Urinary bladder (tissue), 4 donors: Measurements from ENCODE around the gene NKIRAS2. TPM values are rescaled to one million over a fixed set of nuclear protein-coding genes. Genes with fewer than 3 reads are reported as not detected.

ENCODE experiments used
- DNase-seq: peaks from one replicate; pipeline ENCODE4 v3.0.0-alpha.2; 2015; ENCODE audit errors: extremely low spot score
- H3K27ac ChIP-seq: one replicate; pipeline ENCODE4 v1.5.1; 2013; ENCODE audit warnings: low read depth, mild to moderate bottlenecking, moderate library complexity
- H3K36me3 ChIP-seq: one replicate; pipeline ENCODE4 v1.6.1; 2013; ENCODE audit warnings: mild to moderate bottlenecking, moderate library complexity; ENCODE audit not compliant: insufficient read depth
- H3K4me1 ChIP-seq: one replicate; pipeline ENCODE4 v1.6.1; 2013; ENCODE audit warnings: mild to moderate bottlenecking, moderate library complexity; ENCODE audit not compliant: insufficient read depth
- H3K4me3 ChIP-seq: one replicate; pipeline ENCODE4 v1.5.1; 2013; ENCODE audit warnings: low read depth, low read length
- WGBS: extraction: QIAGEN DNeasy Blood & Tissue Kit; methylation state at CpG from one replicate; pipeline ENCODE4 v1.1.7; 2013; 5-methylcytosine and 5-hydroxymethylcytosine counted together
- polyA plus RNA-seq: library from polyadenylated mRNA; stranded (reverse); fragments of 200-250 nt; gene quantifications from one replicate; pipeline ENCODE4 v1.2.3, GENCODE V29; 2013
- total RNA-seq: library from RNA; depleted of rRNA; stranded (reverse); fragments of >200 nt; gene quantifications from one replicate; pipeline ENCODE4 v1.2.3, GENCODE V29; 2014
- donor health status: healthy with polysubstance abuse.
- donor health status: healthy.

Gene NKIRAS2
- total and polyA plus RNA-seq, 2 donors: 14.4 to 52.0 TPM

GRCh38 chr17:42045719-42046118 lies 25.8 kb downstream of the NKIRAS2 start:
- Histone ChIP-seq H3K4me1 (no peaks in the 10 kb centered on the region), H3K4me3 (no peak overlapping the region), H3K36me3 (no peaks in the 10 kb centered on the region), H3K27ac (no peak overlapping the region)
- DNase-seq: no peak
- 86% methylated on average over 1 of the region's 1 CpG for WGBS

DNA sequence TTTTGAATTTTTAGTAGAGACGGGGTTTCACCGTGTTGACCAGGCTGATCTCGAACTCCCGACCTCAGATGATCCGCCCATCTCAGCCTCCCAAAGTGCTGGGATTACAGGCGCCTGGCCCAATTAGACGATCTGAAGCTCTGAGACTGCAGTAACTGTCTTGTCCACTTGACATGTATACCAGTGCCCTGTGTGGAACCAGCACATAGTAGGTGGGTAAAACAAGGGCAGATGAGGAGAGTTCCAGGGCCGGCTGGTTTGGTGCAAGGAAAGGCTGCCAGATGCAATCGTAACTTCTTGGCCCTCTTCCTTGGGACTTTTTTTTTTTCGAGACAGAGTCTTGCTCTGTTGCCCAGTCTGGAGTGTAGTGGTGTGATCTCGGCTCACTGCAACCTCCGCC lies 27.5 kb downstream of the NKIRAS2 start:
- Histone ChIP-seq H3K4me3 (no peak overlapping the region), H3K36me3 (no peaks in the 10 kb centered on the region), H3K27ac (no peak overlapping the region), H3K4me1 (no peaks in the 10 kb centered on the region)
- no peak for DNase-seq
- WGBS: 87% methylated on average over 12 of the region's 12 CpGs

DNA sequence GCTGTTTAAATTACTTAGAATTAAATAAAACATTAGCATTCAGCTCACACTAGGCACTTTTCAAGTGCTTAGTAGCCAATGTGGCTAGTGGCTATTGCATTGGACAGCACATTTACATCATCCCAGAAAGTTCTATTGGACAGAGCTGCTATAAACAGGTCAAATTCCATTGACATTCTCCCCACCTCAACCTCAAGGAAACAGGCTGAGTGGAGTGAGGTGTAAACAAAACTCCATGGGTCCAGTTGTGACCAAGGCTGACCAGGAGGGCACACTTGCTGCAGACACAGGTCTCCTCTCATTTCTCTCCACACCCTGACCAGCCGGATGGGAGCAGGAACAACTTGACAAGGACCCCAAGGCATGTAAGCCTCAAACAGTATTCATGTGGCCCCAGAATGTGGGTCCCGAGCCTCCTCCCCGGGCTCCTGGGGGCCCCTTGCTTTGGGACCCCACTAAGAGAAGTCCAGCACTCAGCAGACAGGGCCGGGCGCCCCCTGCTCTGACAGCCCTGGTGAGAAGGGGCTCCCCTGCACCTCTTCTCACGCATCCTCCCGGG lies 30.0 kb downstream of the NKIRAS2 start:
- peak overlapping the region; percentile 66 for H3K4me3 ChIP-seq
- H3K4me1 ChIP-seq: no peaks in the 10 kb centered on the region
- DNase-seq: no peak
- H3K27ac ChIP-seq: no peak overlapping the region
- WGBS: under 1% methylated on average over 7 of the region's 7 CpGs
- H3K36me3 ChIP-seq: no peaks in the 10 kb centered on the region

DNA sequence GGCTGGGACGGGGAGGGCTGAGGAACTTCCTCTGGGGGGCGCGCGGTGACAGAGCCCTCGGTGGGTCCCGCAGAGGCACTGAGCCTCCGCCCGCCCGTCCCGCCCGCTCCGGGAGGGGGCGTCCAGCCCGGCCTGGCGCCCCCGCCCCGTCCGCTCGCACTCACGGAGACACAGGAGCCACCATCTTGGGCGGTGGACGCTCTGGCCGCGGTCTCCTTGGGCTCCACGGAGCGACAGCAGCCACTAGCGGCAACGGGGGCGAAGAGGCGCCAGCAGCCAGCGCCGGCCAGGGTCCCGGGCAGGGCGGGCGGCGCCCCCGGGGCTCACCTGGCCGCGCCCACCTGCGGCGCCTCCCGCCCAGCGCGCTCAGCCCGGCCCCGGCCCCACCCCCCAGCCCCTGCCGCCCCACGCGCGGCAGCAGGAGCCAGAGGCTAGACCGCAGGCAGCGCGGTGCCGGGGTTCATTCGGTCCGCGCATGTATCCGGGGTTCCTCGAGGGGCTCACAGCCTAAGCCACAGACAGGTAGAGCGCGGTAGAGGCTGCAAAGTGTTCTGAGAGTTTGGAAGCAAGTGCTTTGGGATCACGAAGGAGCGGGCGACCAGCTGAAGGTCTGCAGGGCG lies 30.6 kb downstream of the NKIRAS2 start, which contains the start of gene C17orf113:
C17orf113 (minus strand) TSS at position 209 of the 620 bp plus-strand sequence. CDS start 7,225 bp downstream, outside the sequence.
- no peak for DNase-seq
- H3K27ac ChIP-seq: no peak within 1 kb of the TSS
- H3K36me3 ChIP-seq: no peaks in the 10 kb centered on the region
- H3K4me1 ChIP-seq: no peaks in the 10 kb centered on the region
- H3K4me3 ChIP-seq: peak within 1 kb of the TSS; percentile 66
- WGBS: under 1% methylated on average over 64 of the region's 65 CpGs

GRCh38 chr17:42051013-42051400 lies 31.1 kb downstream of the NKIRAS2 start:
- H3K4me3 ChIP-seq: peak overlapping the region; percentile 66
- H3K27ac ChIP-seq: no peak overlapping the region
- 61% methylated on average over 8 of the region's 8 CpGs for WGBS
- no peaks in the 10 kb centered on the region for H3K36me3 ChIP-seq
- no peaks in the 10 kb centered on the region for H3K4me1 ChIP-seq
- no peak for DNase-seq

- DNase-seq: no peak
- WGBS: 87% methylated on average over 7 of the region's 7 CpGs
- H3K4me1 ChIP-seq: no peaks in the 10 kb centered on the region
- H3K36me3 ChIP-seq: no peaks in the 10 kb centered on the region
- H3K4me3 ChIP-seq: no peak overlapping the region
- H3K27ac ChIP-seq: no peak overlapping the region
Observed at GRCh38 chr17:42051645-42052044, 31.8 kb downstream of the NKIRAS2 start.

DNA sequence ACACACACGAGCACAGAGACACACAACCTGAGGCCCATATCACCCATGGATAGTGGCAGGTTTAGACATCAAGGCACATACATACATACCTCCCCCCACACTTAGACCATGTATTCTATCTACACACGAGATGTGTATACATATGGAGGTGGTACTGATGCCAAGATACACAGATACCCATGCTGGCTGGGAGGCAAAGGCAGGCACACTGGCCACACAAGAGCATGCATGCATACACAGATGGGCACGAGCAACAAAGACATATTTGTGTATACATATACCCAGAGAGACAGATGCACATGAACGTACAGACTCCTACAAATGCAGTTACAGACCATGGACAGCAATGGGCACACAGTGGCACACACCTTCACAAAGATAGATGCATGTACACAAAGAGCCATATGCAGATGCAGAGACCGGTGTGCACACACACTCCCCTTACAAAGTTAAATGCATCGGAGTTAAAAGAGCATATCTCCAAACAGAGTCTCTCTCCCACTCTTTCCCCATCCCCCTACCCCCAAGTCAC lies 32.5 kb downstream of the NKIRAS2 start:
- no peaks in the 10 kb centered on the region for H3K36me3 ChIP-seq
- H3K4me3 ChIP-seq: no peak overlapping the region
- H3K4me1 ChIP-seq: no peaks in the 10 kb centered on the region
- DNase-seq: no peak
- WGBS: 75% methylated on average over 6 of the region's 6 CpGs
- H3K27ac ChIP-seq: no peak overlapping the region

- no peak for DNase-seq
- Histone ChIP-seq H3K4me1 (no peaks in the 10 kb centered on the region), H3K4me3 (no peak overlapping the region), H3K27ac (no peak overlapping the region), H3K36me3 (no peaks in the 10 kb centered on the region)
- 15% methylated on average over 12 of the region's 12 CpGs for WGBS
Observed at GRCh38 chr17:42053731-42054500, 34.0 kb downstream of the NKIRAS2 start.

GRCh38 chr17:42055027-42055426 lies 35.1 kb downstream of the NKIRAS2 start:
- WGBS: 16% methylated on average over 3 of the region's 3 CpGs
- Histone ChIP-seq H3K4me3 (no peak overlapping the region), H3K4me1 (no peaks in the 10 kb centered on the region), H3K27ac (no peak overlapping the region), H3K36me3 (no peaks in the 10 kb centered on the region)
- no peak for DNase-seq

- Histone ChIP-seq H3K36me3 (no peaks in the 10 kb centered on the region), H3K4me3 (no peak overlapping the region), H3K27ac (no peak overlapping the region), H3K4me1 (no peaks in the 10 kb centered on the region)
- WGBS: 33% methylated on average over 6 of the region's 6 CpGs
- DNase-seq: no peak
Observed at GRCh38 chr17:42055496-42055895, 35.6 kb downstream of the NKIRAS2 start.

- WGBS: 51% methylated on average over 3 of the region's 3 CpGs
- H3K36me3 ChIP-seq: no peaks in the 10 kb centered on the region
- H3K27ac ChIP-seq: no peak overlapping the region
- no peak for DNase-seq
- no peaks in the 10 kb centered on the region for H3K4me1 ChIP-seq
- H3K4me3 ChIP-seq: no peak overlapping the region
Observed at GRCh38 chr17:42056635-42057034, 36.7 kb downstream of the NKIRAS2 start.

GRCh38 chr17:42058063-42058462 lies 38.2 kb downstream of the NKIRAS2 start:
- Histone ChIP-seq H3K4me1 (no peaks in the 10 kb centered on the region), H3K4me3 (no peak overlapping the region), H3K27ac (no peak overlapping the region), H3K36me3 (no peaks in the 10 kb centered on the region)
- DNase-seq: no peak
- WGBS: 64% methylated on average over 7 of the region's 7 CpGs

- H3K4me1 ChIP-seq: no peaks in the 10 kb centered on the region
- WGBS: 65% methylated on average over 4 of the region's 4 CpGs
- H3K27ac ChIP-seq: no peak overlapping the region
- no peak overlapping the region for H3K4me3 ChIP-seq
- H3K36me3 ChIP-seq: no peaks in the 10 kb centered on the region
- no peak for DNase-seq
Observed at GRCh38 chr17:42059815-42060214, 39.9 kb downstream of the NKIRAS2 start.

GRCh38 chr17:42060231-42060630 lies 40.3 kb downstream of the NKIRAS2 start:
- WGBS: 82% methylated on average over 4 of the region's 4 CpGs
- Histone ChIP-seq H3K4me1 (no peaks in the 10 kb centered on the region), H3K36me3 (no peaks in the 10 kb centered on the region), H3K4me3 (no peak overlapping the region), H3K27ac (no peak overlapping the region)
- no peak for DNase-seq
